ENCODE measurements around the gene NUP88. TPM values are rescaled to one million over a fixed set of nuclear protein-coding genes. Genes with fewer than 3 reads are reported as not detected.

The NUP88 gene
- total RNA-seq, 1 experiment from 2014 or later, result 90.5 TPM

DNA sequence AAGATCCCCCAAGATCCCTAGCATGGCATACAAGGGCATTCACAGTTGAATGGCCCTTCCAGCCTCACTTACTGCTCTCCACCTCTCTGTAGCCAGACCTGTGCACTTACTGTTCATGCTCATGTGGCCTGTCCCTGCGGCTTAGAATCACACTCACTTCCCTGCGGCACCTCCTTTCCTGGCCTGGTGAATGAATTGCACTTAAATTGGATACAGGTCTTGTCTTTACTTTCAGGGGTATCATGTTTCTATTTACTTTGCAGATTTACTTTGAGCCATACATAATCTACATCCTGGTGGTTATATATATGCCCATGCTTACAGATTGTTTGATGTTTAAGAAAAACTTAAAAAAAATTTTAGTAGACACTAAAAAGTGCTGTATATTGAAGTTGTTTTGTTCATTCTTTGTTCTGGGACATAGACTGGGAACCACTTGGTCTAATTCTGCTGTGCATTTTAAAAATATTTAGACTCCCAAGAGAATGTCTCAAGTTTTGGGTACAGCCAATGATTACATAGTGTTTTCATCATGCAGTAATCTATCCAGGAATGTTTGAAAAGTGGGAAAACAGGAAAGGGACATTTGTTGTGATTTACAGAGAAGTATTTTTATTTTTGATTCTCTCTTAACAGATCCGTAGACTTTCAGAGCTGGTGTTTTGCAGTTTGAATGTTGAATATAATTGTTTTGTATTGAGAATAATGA, 63.9 kb downstream of the NUP88 start:
- no peak for DNase-seq (ENCODE audit: low spot score)

DNA sequence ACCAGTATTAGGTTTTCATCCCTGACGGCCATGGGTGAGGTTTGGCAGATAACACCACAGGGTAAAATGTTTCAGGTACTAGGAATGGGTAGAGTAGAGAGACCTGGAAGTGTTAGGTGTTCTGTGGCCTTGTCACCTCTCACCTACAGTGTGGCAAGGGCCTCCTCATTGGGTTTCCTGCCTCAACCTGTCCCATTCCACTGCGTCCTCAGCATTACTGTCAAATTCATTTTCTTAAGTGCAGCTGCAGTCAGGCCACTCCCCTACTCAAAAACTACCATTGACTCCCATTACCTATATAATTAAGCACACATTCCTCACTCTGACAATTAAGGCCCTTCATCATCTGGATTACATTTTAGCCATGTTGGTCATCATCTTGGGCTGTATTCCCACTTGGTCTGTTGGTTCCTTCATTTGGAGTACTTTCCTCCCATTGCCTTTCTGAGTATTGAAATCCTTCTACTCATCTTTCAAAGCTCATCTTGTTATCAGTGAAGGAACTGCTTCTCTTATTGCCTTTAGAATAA, 64.5 kb downstream of the NUP88 start:
- no peak for DNase-seq (ENCODE audit: low spot score)

- no peak for DNase-seq (ENCODE audit: low spot score)
These were observed 65.2 kb downstream of the NUP88 start for GRCh38 chr17:5354310-5354709.

DNA sequence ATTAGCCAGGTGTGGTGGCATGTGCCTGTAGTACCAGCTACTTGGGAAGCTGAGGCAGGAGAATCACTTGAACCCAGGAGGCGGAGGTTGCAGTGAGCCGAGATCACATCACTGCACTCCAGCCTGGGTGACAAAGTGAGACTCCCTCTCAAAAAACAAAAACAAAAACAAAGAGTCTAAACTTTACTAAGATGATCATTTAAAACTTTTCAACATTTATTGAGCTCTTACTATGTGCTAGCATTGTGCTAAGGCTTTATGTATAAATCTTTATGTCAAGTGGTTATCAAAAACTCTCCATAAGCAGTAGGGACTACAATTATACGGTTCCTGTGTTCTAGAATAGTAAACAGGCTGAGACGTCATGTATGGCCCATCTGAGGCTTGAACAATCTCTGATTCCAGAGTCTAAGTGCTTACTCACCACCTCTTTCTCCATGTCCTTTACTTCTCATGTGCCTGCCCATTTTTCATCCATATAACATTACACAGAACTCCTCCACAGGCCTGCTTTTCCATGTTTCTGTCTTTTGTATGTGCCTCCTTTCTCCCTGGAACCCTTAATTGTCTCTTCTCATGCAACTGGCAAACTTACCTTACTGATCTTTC, 66.7 kb downstream of the NUP88 start:
- no peak for DNase-seq (ENCODE audit: low spot score)

GRCh38 chr17:5344914-5345313, 74.5 kb downstream of the NUP88 start:
- DNase-seq (ENCODE audit: low spot score), result no peak

Other genes with a start within 250 kb of the NUP88 start
- gene ZNF594, start 227.8 kb downstream of the NUP88 start, total RNA-seq (2014; rRNA removed; shearing (Covaris generic)), result 4.6 and 6.3 TPM in 2 replicates
- gene SCIMP, start 184.8 kb downstream of the NUP88 start, total RNA-seq (2014; rRNA removed; shearing (Covaris generic)), result not detected in 2 replicates
- gene RABEP1, start 137.4 kb downstream of the NUP88 start, total RNA-seq (2014; rRNA removed; shearing (Covaris generic)), result 11.3 and 22.6 TPM in 2 replicates
- 34.8 and 43.2 TPM in 2 replicates for gene RPAIN, start 520 bp upstream of the NUP88 start, total RNA-seq (2014; rRNA removed; shearing (Covaris generic))
- gene C1QBP, start 19.5 kb upstream of the NUP88 start, total RNA-seq (2014; rRNA removed; shearing (Covaris generic)), result 273 and 317 TPM in 2 replicates
- gene DHX33, start 49.3 kb upstream of the NUP88 start, total RNA-seq (2014; rRNA removed; shearing (Covaris generic)), result 3.9 and 5.8 TPM in 2 replicates
- 21.2 and 43.2 TPM in 2 replicates for gene DERL2, start 66.5 kb upstream of the NUP88 start, total RNA-seq (2014; rRNA removed; shearing (Covaris generic))
- 22.4 and 22.9 TPM in 2 replicates for gene MIS12, start 66.9 kb upstream of the NUP88 start, total RNA-seq (2014; rRNA removed; shearing (Covaris generic))
- 11.6 and 11.7 TPM in 2 replicates for gene NLRP1, start 164.8 kb upstream of the NUP88 start, total RNA-seq (2014; rRNA removed; shearing (Covaris generic))